ENCODE results near the gene HNMT.
"Not testable (repeated sequence)": the region's sequence is repeated elsewhere in the genome, so short reads cannot be mapped to it uniquely, and the experiment has no call there.

The HNMT gene

GRCh38 chr2:137975280-137976271, 11.3 kb downstream of the HNMT start:
- DNase-seq (ENCODE audit: low read depth in 2 of 2), result no peak

DNA sequence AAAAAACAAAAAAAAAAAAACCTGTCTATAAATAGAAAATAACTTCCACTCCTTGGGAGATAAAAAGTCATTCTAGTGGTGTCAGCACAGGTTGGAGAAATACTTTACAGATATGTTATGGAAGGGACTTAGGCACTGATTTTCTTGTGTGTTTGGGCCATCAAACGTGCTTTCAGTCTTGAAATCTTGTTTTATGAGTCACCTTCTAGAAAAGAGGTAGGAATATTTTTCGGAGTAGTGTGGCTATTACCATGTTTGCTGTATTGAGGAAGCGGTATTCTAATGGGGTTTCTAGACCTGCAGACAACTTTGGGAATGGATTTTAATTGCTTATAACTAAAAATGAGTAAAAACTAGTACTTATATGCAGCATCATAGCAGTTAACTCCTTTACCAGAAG, 12.0 kb downstream of the HNMT start:
- no peak for DNase-seq (ENCODE audit: low read depth in 2 of 2)

DNA sequence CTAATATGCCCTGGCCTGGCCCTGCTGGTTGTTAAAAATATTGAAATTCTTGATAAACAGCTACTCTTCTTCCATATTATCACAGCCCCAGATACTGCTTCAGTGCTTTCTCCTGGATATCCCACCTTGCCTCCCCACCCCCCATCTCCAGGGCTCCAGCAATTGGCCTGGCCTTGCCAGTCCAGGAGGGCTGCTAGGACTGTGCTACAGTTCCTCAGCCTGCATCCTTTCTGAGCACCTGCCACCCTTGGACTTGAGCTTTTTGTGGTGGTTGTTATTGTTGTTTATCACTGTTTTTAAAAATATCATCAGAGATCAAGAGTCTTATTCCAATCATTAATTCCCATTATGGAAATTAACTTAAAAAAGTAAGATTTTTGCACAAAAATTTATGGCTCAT, 13.5 kb downstream of the HNMT start:
- DNase-seq (ENCODE audit: low read depth in 2 of 2), result no peak

- DNase-seq (ENCODE audit: low read depth in 2 of 2), result no peak
Measured at GRCh38 chr2:137980459-137980858, 16.2 kb downstream of the HNMT start.

DNA sequence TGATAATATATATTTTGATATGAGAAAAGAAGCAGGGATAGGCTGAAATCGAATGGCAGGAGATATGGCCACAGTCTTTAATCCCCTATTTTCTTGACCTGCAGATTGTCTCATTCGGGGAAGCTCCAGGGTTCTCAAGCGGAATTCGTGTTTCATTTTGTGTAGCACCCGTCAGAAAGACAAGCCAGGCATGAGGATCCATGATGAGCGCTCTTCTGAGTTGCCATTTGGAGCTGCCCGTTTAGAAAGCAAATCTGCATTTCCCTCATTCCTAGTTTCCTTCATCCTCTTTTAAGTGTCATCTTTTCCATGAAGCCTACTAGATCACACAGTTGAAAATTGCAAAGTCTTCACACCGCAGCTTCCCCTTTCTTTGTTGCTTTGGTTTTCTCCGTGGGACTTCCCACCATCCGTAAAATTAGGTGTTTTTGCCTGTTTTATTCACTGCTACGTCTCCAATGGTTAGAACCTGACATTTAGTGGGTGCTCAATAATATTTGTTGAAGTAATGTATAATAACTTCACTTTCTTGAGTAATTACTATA, 16.9 kb downstream of the HNMT start:
- DNase-seq (ENCODE audit: low read depth in 2 of 2), result no peak

DNA sequence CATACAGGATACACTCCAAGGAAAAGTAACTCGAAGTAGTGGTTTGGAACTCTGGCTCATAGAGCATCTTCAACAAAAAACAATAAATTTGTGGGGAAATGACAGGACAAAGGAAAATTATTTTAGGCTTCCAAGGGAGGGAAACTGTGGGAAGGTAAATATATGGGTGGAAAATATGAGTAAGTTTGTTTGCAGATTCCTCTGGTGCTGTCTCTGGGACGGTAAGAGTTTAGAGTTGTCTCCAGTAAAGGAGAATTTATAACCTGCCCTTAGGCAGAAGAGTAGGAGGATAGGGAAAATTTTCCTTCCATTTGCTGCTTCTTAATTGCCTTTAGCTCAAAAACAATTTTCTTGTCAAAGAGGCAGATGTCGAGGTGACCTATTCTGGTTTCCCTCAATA, 19.3 kb downstream of the HNMT start:
- DNase-seq (ENCODE audit: low read depth in 2 of 2), result no peak

DNA sequence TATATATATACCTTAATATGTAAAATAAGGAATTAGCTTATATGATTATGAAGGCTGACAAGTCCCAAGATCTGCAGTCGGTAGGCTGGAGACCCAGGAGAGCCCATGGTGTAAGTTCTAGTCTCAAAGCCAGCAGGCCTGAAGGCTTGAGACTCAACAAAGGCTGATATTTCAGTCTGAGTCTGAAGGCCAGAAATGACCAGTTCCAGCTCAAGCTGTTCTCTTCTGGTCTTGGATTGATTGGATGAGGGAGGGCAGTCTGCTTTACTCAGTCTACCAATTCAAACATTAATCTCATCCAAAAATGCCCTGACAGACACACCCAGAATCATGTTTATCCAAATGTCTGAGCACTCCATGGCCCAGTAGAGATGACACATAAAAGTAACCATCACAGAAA, 22.0 kb downstream of the HNMT start:
- no peak for DNase-seq (ENCODE audit: low read depth in 2 of 2)

DNA sequence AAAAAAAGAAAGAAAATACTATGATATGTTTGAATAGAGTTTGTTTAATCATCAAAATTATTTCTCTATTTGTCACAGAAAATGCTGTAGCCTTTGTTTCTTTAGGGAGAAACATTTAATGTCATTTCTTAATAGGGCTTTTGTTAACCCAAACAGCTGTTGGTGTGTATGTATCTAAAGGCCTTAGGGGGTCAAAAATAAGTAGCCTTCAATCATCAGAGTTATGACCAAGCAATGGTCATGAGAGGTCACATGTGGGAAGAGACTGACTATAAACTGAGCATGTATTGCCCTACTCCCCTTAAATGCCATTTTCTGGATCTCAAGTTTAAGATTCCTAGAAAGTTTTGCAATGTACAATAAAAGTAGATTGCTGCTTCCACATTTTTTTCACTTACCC, 22.7 kb downstream of the HNMT start:
- no peak for DNase-seq (ENCODE audit: low read depth in 2 of 2)

DNA sequence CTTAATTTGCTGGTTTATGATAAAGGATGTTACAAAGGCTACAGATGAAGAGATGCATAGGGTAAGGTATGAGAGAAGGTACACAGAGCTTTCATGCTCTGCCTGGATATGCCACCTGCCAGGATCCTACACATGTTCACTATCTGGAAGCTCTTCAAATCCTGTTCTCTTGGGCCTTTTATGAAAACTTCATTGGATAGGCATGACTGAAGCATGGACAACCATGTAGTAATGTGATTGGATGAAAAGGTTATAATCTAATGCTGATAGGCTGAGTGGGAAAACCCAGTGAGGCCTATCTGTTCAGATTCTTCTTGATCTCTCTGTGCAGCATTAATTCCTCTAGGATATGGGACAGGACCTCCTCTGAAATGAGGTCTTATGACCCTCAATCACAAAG, 26.8 kb downstream of the HNMT start:
- DNase-seq (ENCODE audit: low read depth in 2 of 2), result no peak

DNA sequence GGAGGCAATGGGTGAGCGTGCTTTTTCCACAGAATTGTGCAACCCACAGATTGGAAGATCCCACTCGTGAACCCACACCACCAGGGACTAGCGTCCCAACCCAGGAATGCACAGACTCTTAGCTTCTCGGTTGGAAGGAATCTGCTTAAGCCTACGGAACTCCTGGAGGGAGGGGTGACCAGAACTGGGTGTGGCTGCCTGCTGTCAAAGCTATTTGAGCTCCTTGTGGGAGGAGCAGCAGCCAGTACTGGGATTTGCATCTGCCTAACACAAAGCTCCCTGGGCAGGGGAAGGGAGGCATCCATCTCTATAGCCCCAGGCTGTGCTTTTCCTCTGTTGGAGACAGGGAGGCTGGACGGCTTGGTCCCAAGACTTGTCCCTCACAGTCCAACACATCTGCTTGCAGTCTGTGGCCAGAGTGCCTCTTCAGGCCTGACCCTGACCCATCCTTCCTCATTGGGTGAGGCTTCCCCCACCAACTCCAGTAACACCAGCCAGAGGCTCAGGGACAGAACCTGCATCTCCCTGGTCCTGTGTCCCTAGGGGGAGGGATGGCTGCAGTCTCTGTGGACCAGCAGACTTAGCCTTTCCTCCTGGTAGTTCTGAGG, 27.9 kb downstream of the HNMT start:
- DNase-seq (ENCODE audit: low read depth in 2 of 2), result no peak

GRCh38 chr2:137993715-137994476, 29.6 kb downstream of the HNMT start:
- DNase-seq (ENCODE audit: low read depth in 2 of 2), result not testable (repeated sequence)

- DNase-seq (ENCODE audit: low read depth in 2 of 2), result not testable (repeated sequence)
Measured at GRCh38 chr2:137995368-137995767, 31.1 kb downstream of the HNMT start.

GRCh38 chr2:137996158-137996557, 31.9 kb downstream of the HNMT start:
- DNase-seq (ENCODE audit: low read depth in 2 of 2), result not testable (repeated sequence)

GRCh38 chr2:137997733-137998132, 33.5 kb downstream of the HNMT start:
- no peak for DNase-seq (ENCODE audit: low read depth in 2 of 2)

DNA sequence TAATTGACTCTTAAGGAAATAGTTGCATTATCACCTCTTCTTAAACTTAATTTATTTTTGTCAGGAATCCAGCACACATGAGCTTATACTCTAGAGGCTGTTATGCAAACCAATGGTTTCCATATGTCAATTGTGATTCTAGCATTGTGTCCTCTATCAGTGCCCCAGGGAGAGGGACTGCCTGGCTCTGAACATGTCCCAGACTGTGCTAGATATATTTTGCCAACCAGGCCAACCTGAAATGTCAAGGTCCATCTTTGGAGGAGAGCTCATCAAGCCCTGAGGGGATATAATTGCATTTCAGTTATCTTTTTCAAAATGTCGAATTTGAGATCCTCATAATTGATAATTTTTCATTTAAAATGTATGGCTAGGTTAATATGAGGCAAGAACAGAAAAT, 34.2 kb downstream of the HNMT start:
- no peak for DNase-seq (ENCODE audit: low read depth in 2 of 2)

DNA sequence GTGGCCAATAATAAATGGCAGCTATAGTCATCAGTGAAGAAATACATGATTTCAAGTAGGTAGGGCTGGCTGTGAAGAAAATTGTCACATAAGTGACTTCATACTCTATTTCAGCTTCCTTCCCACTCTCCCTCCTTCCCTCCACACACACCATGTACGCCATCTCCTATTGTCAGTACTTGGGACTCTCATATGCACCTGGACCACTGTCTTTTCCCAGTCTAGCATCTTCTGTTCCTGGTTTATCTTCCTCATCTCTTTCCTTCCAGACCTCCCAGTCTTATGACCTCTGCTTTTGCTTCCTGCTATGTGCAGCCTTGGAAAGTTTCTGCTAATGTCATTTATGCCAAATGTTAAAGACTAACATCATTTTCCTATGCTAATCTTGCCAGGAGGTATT, 35.0 kb downstream of the HNMT start:
- DNase-seq (ENCODE audit: low read depth in 2 of 2), result no peak

- no peak for DNase-seq (ENCODE audit: low read depth in 2 of 2)
Measured at GRCh38 chr2:138000009-138000408, 35.7 kb downstream of the HNMT start.

GRCh38 chr2:138000796-138001195, 36.5 kb downstream of the HNMT start:
- DNase-seq (ENCODE audit: low read depth in 2 of 2), result no peak

DNA sequence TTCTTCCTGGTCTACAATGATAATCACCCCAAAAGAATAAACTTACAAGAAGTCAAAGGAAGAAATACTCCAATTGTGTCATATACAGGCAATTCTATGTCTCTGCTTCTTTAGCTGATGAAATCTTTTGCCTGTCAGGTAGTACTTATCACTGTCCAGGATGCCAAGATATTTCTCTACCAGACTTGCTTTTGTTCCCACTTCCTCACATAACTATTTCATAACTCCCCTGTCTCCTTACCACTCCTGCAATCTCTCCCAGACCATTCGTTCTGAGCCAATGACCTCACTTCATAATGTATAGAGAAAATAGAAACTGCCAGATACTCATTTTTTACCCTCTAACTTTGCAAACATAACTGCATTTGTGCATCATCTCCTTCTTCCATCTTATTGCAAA, 39.1 kb downstream of the HNMT start:
- DNase-seq (ENCODE audit: low read depth in 2 of 2), result no peak

- DNase-seq (ENCODE audit: low read depth in 2 of 2), result no peak
Measured at GRCh38 chr2:138007431-138007830, 43.2 kb downstream of the HNMT start.

GRCh38 chr2:138009622-138010021, 45.3 kb downstream of the HNMT start:
- no peak for DNase-seq (ENCODE audit: low read depth in 2 of 2)

DNA sequence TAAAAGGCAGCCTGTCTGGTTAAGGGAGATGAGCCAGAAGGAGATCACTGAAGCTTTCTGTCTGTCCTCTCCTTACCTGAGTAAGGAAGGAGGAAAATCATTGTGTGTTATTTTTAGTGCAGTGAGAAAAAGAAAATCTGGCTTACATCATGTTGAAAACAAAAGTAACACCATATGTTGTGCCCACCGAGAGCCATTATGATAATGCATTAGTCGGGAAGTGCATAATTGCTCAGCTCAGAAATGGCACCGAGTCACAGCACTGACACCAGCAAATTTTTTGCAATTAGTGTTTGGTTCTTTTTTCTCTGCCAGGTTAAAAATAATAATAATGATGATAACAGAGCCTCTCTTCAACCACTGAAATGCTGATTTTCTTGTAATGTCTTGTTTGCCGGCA, 46.6 kb downstream of the HNMT start:
- no peak for DNase-seq (ENCODE audit: low read depth in 2 of 2)
